ENCODE data around the gene VDR. TPM values are rescaled to one million over a fixed set of nuclear protein-coding genes. Genes with fewer than 3 reads are reported as not detected.

VDR gene
- total RNA-seq, 1 donor from 2014 or later = 0.54 TPM

GRCh38 chr12:47864646-47865235, 40.1 kb downstream of the VDR start:
- Mint-ChIP-seq H3K9me3 (no peaks in the 10 kb centered on the region), H3K4me3 (no peak overlapping the region), H3K27ac (no peak overlapping the region), H3K27me3 (ENCODE audit: low read depth) (no peaks in the 10 kb centered on the region), H3K4me1 (no peaks in the 10 kb centered on the region), H3K36me3 (no peaks in the 10 kb centered on the region)
- TF ChIP-seq, protein P1, sequence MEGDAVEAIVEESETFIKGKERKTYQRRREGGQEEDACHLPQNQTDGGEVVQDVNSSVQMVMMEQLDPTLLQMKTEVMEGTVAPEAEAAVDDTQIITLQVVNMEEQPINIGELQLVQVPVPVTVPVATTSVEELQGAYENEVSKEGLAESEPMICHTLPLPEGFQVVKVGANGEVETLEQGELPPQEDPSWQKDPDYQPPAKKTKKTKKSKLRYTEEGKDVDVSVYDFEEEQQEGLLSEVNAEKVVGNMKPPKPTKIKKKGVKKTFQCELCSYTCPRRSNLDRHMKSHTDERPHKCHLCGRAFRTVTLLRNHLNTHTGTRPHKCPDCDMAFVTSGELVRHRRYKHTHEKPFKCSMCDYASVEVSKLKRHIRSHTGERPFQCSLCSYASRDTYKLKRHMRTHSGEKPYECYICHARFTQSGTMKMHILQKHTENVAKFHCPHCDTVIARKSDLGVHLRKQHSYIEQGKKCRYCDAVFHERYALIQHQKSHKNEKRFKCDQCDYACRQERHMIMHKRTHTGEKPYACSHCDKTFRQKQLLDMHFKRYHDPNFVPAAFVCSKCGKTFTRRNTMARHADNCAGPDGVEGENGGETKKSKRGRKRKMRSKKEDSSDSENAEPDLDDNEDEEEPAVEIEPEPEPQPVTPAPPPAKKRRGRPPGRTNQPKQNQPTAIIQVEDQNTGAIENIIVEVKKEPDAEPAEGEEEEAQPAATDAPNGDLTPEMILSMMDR (IDR thresholded peaks at IDR 0.05; ENCODE audit: unreplicated experiment) = no peak
- DNase-seq (ENCODE audit: low spot score in 2 of 2, unreplicated experiment in 2 of 2) = no peak

DNA sequence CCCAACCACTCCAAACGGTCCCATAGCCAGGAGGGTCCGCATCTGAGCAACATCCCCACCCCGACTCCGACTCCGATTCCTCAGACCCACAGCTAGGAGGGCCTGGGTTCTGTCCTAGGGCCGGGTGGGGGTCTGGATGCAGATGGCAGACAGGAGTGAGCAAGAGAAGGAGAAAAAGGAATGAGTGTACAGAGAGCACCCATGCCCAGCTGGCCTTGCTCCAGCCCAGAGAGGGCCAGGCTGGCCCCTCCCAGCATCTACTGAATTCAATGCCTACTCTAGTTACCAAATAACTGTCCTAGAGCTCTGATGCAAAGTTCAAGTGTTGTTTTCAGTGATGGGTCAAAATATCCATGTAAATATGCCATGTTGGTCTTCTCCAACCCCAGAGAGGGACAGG, 40.8 kb downstream of the VDR start:
- Mint-ChIP-seq H3K4me1 (no peaks in the 10 kb centered on the region), H3K9me3 (no peaks in the 10 kb centered on the region), H3K27ac (no peak overlapping the region), H3K4me3 (no peak overlapping the region), H3K27me3 (ENCODE audit: low read depth) (peaks cover 2% of the 10 kb centered on the region), H3K36me3 (no peaks in the 10 kb centered on the region)
- TF ChIP-seq, protein P1 (IDR thresholded peaks at IDR 0.05; ENCODE audit: unreplicated experiment) = no peak
- DNase-seq (ENCODE audit: low spot score in 2 of 2, unreplicated experiment in 2 of 2) = no peak

- Mint-ChIP-seq H3K36me3 (no peaks in the 10 kb centered on the region), H3K4me3 (no peak overlapping the region), H3K27ac (no peak overlapping the region), H3K9me3 (no peaks in the 10 kb centered on the region), H3K4me1 (no peaks in the 10 kb centered on the region), H3K27me3 (ENCODE audit: low read depth) (peaks cover 2% of the 10 kb centered on the region)
- no peak for DNase-seq (ENCODE audit: low spot score in 2 of 2, unreplicated experiment in 2 of 2)
- TF ChIP-seq, protein P1 (IDR thresholded peaks at IDR 0.05; ENCODE audit: unreplicated experiment) = no peak
These were observed 41.3 kb downstream of the VDR start for GRCh38 chr12:47863467-47863866.

DNA sequence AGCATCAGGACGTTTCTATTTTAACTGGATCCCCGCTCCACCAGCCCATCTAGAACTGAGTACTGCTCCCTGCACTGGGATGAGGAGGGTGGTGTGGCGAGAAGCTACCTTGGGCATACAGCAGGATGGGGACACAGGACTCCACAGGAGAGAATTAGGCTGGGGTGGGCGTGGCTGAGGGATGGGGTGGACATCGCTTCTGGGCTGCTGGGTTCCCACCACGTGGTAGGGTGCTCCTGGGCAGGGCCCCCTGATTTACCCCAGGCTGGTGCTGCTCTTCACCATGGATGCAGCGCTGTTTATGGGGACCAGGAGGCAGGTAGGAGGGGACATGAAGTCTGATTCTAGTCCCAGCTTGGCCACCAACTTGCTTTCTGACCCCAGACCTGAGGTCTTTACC, 41.9 kb downstream of the VDR start:
- no peak overlapping the region for H3K27ac Mint-ChIP-seq
- H3K4me1 Mint-ChIP-seq = no peaks in the 10 kb centered on the region
- DNase-seq (ENCODE audit: low spot score in 2 of 2, unreplicated experiment in 2 of 2) = no peak
- H3K9me3 Mint-ChIP-seq = no peaks in the 10 kb centered on the region
- peaks cover 2% of the 10 kb centered on the region for H3K27me3 Mint-ChIP-seq (ENCODE audit: low read depth)
- H3K4me3 Mint-ChIP-seq = no peak overlapping the region
- H3K36me3 Mint-ChIP-seq = no peaks in the 10 kb centered on the region
- TF ChIP-seq, protein P1 (IDR thresholded peaks at IDR 0.05; ENCODE audit: unreplicated experiment) = no peak

DNA sequence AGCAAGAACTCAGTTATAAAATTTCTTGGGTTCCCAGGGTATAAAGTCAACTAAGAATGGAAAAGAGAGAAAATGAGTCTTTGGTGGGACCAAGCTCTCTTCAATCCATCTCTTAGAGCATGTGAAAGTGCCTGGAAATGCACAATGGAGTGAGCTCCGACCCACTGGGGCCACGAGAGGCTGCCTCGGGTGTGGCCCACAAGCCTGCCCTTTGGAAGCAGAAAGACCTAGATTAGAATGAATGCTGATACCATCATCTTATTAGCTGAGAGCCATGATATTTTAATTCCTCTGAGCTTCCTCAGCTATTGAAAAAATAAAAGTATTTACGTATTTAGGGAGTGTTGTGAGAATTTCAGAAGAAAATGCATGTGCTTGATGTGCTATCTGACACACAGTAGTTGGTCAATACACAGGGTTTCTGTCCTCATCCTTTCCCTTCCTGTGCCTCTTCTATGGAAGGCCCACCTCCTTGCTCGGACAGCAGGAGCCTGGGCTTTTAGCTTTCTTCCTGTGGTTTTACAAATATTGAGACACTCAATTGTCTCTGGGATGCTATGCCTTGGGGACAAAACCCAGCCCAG, 42.5 kb downstream of the VDR start:
- Mint-ChIP-seq H3K9me3 (no peaks in the 10 kb centered on the region), H3K27ac (no peak overlapping the region), H3K4me3 (no peak overlapping the region), H3K27me3 (ENCODE audit: low read depth) (peaks cover 2% of the 10 kb centered on the region), H3K4me1 (no peaks in the 10 kb centered on the region), H3K36me3 (no peaks in the 10 kb centered on the region)
- no peak for DNase-seq (ENCODE audit: low spot score in 2 of 2, unreplicated experiment in 2 of 2)
- TF ChIP-seq, protein P1 (IDR thresholded peaks at IDR 0.05; ENCODE audit: unreplicated experiment) = no peak
